Fibroblast of pulmonary artery (primary cell): Measurements from ENCODE around the gene WDR59.
"Not testable (repeated sequence)": the region's sequence is repeated elsewhere in the genome, so short reads cannot be mapped to it uniquely, and the experiment has no call there.

ENCODE experiments used
- DNase-seq: peaks from one replicate; pipeline ENCODE4 v3.0.0-alpha.2; 2010; ENCODE audit warnings: low read depth
- H3K4me3 ChIP-seq: replicated peaks from 2 replicates; pipeline ENCODE4 v1.5.1; 2011; ENCODE audit warnings: low read depth, mild to moderate bottlenecking, control low read depth, low read length, moderate library complexity
- CTCF ChIP-seq: IDR thresholded peaks from 2 replicates; pipeline ENCODE4 v1.5.1; 2011; ENCODE audit warnings: mild to moderate bottlenecking, control low read depth, low read length, inconsistent platforms; ENCODE audit errors: missing control alignments

The WDR59 gene

GRCh38 chr16:74984529-74985296 is at the start of gene WDR59:
TSS of gene WDR59 (minus strand) at chr16:74985123. CDS start at chr16:74985017, 106 bp downstream.
- TF ChIP-seq CTCF = no peak
- DNase-seq = peak; percentile 99
- H3K4me3 ChIP-seq = peak within 1 kb of the TSS; percentile 100

DNA sequence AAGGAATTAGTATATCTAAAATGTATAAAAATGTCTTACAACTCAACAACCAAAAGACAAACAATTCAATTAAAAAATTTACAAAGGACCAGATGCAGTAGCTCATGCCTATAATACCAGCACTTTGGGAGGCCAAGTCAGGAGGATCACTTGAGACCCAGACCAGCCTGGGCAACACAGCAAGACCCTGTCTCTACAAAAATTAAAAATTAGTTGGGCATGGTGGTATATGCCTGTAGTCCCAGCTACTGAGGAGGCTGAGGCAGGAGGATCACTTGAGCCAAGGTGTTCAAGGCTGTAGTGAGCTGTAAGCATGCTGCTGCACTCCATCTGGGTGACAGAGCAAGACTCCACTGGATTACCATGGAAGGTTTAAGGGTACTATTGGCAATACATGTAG is 47.7 kb upstream of the WDR59 start:
- no peak for TF ChIP-seq CTCF
- no peak for DNase-seq
- no peak overlapping the region for H3K4me3 ChIP-seq

- no peak overlapping the region for H3K4me3 ChIP-seq
- no peak for TF ChIP-seq CTCF
- peak; percentile 43 for DNase-seq
These were observed 44.9 kb upstream of the WDR59 start for GRCh38 chr16:75029854-75030253.

- no peak for TF ChIP-seq CTCF
- no peak overlapping the region for H3K4me3 ChIP-seq
- no peak for DNase-seq
These were observed 43.7 kb upstream of the WDR59 start for GRCh38 chr16:75028544-75029135.

GRCh38 chr16:75027520-75028300 is 42.8 kb upstream of the WDR59 start:
- no peak for TF ChIP-seq CTCF
- H3K4me3 ChIP-seq = no peak overlapping the region
- no peak for DNase-seq

GRCh38 chr16:75026892-75027391 is 42.0 kb upstream of the WDR59 start:
- no peak for TF ChIP-seq CTCF
- DNase-seq = peak; percentile 35
- H3K4me3 ChIP-seq = no peak overlapping the region

DNA sequence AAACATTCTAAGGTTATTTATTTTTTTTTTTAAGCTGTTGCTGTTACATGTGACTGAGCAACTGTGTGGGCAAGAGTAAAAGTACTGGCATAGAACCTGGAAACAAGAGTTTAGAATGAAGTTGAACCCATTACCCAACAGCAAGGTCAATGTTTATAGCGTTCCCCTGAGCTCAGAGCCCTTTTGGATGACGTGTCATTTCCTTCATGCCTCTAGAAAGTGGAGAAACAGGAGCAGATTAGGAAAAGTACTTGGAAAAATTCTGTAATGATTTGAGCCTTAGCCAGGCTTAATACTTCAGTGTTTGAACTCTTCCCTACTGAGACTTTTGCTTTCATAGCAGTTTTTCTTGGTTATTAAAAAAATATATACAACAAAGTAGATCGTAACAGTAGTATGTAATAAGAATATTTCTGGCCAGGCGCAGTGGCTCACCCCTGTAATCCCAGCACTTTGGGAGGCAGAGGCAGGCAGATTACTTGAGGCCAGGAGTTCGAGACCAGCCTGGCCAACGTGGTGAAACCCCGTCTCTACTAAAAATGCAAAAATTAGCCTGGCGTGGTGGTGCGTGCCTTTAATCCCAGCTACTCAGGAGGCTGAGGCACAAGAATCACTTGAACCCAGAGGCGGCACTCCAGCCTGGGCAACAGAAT is 41.4 kb upstream of the WDR59 start:
- peak; percentile 98 for DNase-seq
- not testable (repeated sequence) for H3K4me3 ChIP-seq
